ENCODE measurements around the gene IKBKE. TPM values are rescaled to one million over a fixed set of nuclear protein-coding genes. Genes with fewer than 3 reads are reported as not detected.
A peak's percentile ranks its signal among the peaks of the same experiment; 100 is the strongest.

Gene IKBKE
- total and polyA plus RNA-seq, 10 of the 15 experiments (the other 5 are each of a cell fraction or from before 2014, with no cell fraction given) = 12.8 to 35.1 (median 23.1) TPM

DNA sequence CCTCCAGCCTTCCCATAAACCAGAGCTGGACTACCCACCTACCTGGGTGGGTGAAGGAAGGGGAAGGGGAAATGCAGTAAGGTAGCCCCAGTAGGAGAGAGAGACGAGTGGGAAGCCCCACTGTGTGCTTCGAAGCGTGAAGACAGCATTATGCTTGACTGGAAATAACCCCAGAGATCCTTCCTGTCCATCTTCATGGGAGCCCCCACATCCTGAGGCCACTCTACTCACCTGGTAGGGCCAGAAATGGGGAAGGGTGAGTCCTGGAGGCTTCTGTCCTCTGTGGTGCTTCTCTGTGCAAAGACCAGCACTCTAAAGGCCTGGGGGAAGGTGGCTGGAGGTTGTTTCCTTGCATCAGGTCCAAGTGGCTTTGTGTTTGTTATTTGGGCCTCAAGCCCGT, 27.1 kb downstream of the IKBKE start (continued):
- TF ChIP-seq SPI1 (IDR thresholded peaks at IDR 0.05; ENCODE audit: borderline replicate concordance, insufficient read depth, low read depth, low read length) (peak; percentile 51; the same call in 1 of the 2 replicates), MEF2A (IDR thresholded peaks at IDR 0.05; ENCODE audit: insufficient read depth, low read depth, low read length) (0 out of 2 replicates have a peak, but pooled peaks have one; percentile 21)

- Histone ChIP-seq H4K20me1 (ENCODE audit: control insufficient read depth, insufficient read depth) (no peaks in the 10 kb centered on the region), H3K9me3 (replicated peaks; ENCODE audit: control insufficient read depth, insufficient read depth, low read length) (no peaks in the 10 kb centered on the region), H3K27ac (ENCODE audit: control insufficient read depth, insufficient read depth) (peak overlapping the region; percentile 90), H3K27me3 (replicated peaks in 1 of 2; ENCODE audit: control insufficient read depth in 2 of 2, insufficient read depth in 2 of 2, low read length in 1 of 2) (no peaks in the 10 kb centered on the region), H3K4me3 (no peak overlapping the region), H3K4me1 (ENCODE audit: control insufficient read depth, insufficient read depth, low read length) (peaks cover 39% of the 10 kb centered on the region), H2AFZ (ENCODE audit: control insufficient read depth, low read depth, low read length) (no peak overlapping the region), H3K4me2 (ENCODE audit: control insufficient read depth, insufficient read depth) (no peak overlapping the region), H3K79me2 (ENCODE audit: control insufficient read depth, insufficient read depth, low read length) (no peaks in the 10 kb centered on the region), H3K36me3 (ENCODE audit: control insufficient read depth in 2 of 2, insufficient read depth in 2 of 2, low read length in 1 of 2) (peaks cover 10 to 15% of the 10 kb centered on the region in 2 experiments), H3K9ac (ENCODE audit: control insufficient read depth, insufficient read depth, low read length) (no peak overlapping the region)
- FAIRE-seq (no peak), DNase-seq (ENCODE audit: low read depth, low spot score) (no peak), ATAC-seq (no peak)
- in situ Hi-C loops (cut with MboI) = no loop called here
- POLR2A ChIA-PET = interaction anchor here (0.6 to 4.0 kb wide), 7 partner anchors 8 to 215 kb away, joined by 6 to 60 read pairs (median 8); partner anchors contain the start of genes IKBKE and RASSF5
- intact Hi-C loops (cut with micrococcal nuclease; ENCODE audit: unreplicated experiment) = no loop called here
- no TSS peak for BruUV-seq (replicated peaks)
- SMC1A ChIA-PET (ENCODE audit: uncharacterized antibody, unreplicated experiment) = interaction anchor here (0.6 to 11.5 kb wide), 13 partner anchors 7 to 439 kb away, joined by 3 to 146 read pairs (median 6); partner anchors contain the start of genes IKBKE and RASSF5
- TF ChIP-seq IKZF1 (conservative IDR thresholded peaks at IDR 0.05) = 0 out of 2 replicates have a peak, but pooled peaks have one; percentile 6
- TF ChIP-seq, protein P1, sequence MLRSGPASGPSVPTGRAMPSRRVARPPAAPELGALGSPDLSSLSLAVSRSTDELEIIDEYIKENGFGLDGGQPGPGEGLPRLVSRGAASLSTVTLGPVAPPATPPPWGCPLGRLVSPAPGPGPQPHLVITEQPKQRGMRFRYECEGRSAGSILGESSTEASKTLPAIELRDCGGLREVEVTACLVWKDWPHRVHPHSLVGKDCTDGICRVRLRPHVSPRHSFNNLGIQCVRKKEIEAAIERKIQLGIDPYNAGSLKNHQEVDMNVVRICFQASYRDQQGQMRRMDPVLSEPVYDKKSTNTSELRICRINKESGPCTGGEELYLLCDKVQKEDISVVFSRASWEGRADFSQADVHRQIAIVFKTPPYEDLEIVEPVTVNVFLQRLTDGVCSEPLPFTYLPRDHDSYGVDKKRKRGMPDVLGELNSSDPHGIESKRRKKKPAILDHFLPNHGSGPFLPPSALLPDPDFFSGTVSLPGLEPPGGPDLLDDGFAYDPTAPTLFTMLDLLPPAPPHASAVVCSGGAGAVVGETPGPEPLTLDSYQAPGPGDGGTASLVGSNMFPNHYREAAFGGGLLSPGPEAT (IDR thresholded peaks at IDR 0.05; ENCODE audit: low read depth) = no peak
- CTCF ChIA-PET = interaction anchor here (0.7 to 7.5 kb wide), 12 partner anchors 8 to 185 kb away, joined by 3 to 62 read pairs (median 13); partner anchors contain the start of genes IKBKE and RASSF5
- 91% methylated on average over 3 of the region's 3 CpGs for WGBS (ENCODE audit: insufficient coverage, insufficient replicate concordance, low lambda C conversion rate, missing lambda C conversion rate)
- RAD21 ChIA-PET (ENCODE audit: unreplicated experiment) = interaction anchor here (0.7 to 4.7 kb wide), 8 partner anchors 8 to 85 kb away, joined by 3 to 69 read pairs (median 7); partner anchors contain the start of genes IKBKE and RASSF5
Measured at GRCh38 chr1:206497774-206498173, 27.5 kb downstream of the IKBKE start.

Measured in GM12878 (cell line).